SIG-M5 (cell line): ENCODE results near the gene RGR.

Source experiments
- DNase-seq: peaks from one replicate; lab custom pipeline; 2025; lab: John Stamatoyannopoulos, UW

RGR gene

DNA sequence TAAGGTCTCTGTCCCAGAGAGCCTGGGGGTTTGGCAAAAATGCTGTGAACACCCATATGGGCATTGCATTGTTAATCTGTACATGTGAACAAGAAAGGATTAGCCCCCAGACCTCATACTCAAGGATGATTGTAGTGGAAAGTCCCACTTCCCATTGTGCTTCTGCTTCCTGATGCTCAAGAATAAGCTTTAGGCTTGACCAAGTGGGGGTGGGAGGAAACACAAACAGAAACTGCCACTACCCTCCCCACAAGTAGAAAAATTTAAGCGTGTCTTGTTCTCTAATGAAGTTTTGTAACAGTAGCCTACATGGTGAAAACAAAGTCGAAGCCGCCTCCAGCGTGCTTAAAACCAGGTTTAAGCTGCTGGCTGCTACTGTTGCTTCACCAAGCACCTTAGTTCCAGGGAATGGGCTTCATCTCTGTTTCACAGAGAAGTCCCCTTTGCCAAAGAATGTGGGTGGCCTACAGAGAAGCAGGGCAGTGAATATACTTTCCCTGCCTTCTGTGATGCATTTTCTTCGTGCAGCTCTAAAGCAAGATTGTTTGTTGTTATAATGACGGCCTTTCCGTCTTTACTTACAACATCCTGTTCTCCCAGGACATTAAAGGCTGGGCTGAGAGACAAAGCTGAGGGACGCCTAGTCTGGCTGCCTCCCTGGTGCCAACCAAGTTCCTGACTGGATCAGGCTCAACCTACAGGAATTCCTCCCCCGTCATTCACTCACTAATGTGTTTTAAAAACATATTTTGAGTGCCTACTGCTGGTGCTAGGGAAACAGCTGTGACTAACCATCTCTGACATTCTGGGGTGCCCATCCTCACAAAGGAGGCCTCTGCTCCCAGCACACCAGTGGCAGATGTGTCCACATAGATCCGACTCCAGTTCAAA is 51.5 kb downstream of the RGR start:
- DNase-seq: no peak

GRCh38 chr10:84298057-84298456 is 53.2 kb downstream of the RGR start:
- DNase-seq: no peak

GRCh38 chr10:84302223-84302622 is 57.4 kb downstream of the RGR start:
- DNase-seq: no peak

- DNase-seq: no peak
Measured at GRCh38 chr10:84306751-84307384, 62.0 kb downstream of the RGR start.

DNA sequence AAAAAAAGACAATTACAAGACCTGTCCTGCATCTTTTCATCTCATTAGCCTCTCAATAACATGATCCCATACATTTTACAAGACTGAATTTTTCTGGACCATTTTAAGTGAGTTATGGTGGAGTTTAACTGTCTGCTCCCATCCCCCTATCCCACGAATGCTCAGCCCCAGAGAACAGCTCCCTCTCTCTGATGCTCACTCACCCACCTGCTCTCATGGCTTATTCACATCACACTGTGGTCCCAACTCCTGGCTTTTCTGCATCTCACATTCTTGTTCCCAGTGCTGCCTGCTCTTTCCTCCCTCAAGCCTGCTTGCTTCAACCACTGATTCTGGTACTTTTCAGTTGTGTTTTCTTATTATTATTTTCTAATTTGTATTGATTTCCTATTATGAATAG is 63.2 kb downstream of the RGR start:
- DNase-seq: no peak

DNA sequence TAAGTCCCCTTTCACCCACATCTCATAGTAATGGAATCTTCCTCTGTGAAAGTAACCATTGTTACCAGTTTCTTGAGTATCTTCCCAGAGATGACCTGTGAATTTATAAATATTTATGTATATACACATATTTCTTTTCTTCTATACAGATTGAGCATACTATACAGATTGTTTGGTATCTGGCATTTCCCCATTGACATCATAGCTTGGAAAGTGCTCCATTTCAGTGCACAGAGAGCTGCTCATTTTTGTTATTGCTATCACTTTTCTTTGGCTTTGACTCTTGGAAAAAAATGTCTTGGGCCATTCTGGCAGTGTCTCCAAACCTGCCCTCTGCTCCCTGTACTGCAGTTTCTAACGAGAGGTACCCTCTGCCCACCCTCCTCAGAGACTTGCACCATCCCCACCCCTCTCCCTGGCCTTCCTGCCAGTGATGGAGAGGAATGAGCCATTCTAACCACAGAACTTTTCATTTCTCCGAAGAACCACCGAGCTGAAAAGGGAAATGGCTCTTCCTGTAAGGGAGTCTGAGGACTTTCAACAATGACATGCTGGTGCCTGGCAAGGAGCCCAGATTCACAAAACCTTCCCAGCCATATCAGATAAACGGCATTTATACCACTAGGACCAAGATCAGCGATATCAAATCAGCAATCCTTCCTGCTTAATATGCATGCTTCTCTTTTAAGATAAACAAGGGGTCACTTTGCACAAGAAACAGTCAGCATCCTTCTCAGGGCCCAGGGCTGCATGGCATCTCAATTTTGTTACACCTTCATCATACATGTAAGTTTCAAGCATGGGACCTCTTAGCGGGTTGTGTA is 63.8 kb downstream of the RGR start:
- no peak for DNase-seq
